ENCODE data around the gene WHRN. TPM values are rescaled to one million over a fixed set of nuclear protein-coding genes. Genes with fewer than 3 reads are reported as not detected.
A peak's percentile ranks its signal among the peaks of the same experiment; 100 is the strongest.

Gene WHRN
- total and polyA plus RNA-seq, 9 of the 15 experiments (the other 6 are each of a cell fraction or from before 2014, with no cell fraction given), result 0.31 to 14.1 (median 3.0) TPM

DNA sequence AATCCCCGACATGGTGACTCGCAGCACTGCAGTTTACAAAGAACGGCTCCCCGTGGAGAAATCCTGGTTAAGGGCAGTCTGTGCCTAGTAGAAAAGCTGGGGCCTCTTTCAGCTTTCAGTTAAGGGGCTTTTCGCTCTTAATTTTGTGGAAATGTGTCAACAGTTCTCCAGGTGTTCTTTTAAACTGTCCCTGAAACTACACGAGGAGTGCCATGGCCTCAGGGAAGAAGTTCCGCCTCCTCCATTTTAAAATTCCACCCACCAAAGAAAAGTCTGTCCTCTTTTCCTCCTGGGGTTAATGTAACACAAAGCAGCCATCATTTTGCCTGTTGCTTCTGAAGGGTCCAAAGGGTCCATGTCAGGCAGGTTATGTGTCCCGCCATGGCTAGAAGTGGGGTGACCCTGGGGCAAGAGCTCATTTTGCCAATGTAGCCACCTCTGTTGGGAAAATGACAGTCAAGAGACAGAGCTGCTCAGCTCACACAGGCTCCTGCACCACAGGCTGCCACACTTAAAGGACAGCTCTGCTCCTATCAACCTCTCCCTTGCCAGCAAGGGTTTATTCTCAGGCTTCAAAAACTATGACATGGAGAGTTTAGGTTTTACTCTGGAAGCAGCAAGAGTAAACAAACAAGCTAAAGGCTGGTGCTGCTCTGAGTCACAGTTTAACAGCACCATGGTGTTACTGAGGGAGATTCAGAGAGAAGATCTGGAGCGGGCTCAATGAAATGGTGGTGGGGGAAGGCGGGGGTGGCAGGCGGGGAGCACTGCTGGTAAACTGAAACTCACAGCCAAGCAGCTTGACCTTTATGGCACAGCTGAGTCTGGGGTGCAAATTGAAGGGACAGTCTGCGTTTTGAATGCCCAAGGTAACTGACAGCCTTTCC, 3.2 kb downstream of the WHRN start (continued):
- TF ChIP-seq, protein P1, sequence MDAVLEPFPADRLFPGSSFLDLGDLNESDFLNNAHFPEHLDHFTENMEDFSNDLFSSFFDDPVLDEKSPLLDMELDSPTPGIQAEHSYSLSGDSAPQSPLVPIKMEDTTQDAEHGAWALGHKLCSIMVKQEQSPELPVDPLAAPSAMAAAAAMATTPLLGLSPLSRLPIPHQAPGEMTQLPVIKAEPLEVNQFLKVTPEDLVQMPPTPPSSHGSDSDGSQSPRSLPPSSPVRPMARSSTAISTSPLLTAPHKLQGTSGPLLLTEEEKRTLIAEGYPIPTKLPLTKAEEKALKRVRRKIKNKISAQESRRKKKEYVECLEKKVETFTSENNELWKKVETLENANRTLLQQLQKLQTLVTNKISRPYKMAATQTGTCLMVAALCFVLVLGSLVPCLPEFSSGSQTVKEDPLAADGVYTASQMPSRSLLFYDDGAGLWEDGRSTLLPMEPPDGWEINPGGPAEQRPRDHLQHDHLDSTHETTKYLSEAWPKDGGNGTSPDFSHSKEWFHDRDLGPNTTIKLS (IDR thresholded peaks at IDR 0.05; ENCODE audit: borderline replicate concordance, low read depth), result 0 out of 2 replicates have a peak, but pooled peaks have one; percentile 19
- TF ChIP-seq, protein P2, sequence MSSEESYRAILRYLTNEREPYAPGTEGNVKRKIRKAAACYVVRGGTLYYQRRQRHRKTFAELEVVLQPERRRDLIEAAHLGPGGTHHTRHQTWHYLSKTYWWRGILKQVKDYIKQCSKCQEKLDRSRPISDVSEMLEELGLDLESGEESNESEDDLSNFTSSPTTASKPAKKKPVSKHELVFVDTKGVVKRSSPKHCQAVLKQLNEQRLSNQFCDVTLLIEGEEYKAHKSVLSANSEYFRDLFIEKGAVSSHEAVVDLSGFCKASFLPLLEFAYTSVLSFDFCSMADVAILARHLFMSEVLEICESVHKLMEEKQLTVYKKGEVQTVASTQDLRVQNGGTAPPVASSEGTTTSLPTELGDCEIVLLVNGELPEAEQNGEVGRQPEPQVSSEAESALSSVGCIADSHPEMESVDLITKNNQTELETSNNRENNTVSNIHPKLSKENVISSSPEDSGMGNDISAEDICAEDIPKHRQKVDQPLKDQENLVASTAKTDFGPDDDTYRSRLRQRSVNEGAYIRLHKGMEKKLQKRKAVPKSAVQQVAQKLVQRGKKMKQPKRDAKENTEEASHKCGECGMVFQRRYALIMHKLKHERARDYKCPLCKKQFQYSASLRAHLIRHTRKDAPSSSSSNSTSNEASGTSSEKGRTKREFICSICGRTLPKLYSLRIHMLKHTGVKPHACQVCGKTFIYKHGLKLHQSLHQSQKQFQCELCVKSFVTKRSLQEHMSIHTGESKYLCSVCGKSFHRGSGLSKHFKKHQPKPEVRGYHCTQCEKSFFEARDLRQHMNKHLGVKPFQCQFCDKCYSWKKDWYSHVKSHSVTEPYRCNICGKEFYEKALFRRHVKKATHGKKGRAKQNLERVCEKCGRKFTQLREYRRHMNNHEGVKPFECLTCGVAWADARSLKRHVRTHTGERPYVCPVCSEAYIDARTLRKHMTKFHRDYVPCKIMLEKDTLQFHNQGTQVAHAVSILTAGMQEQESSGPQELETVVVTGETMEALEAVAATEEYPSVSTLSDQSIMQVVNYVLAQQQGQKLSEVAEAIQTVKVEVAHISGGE (CRISPR knock-in tag; IDR thresholded peaks at IDR 0.05), result peak in 2 of 3 experiments; percentile 25 to 88; a peak in 2 of 6 replicates
- TF ChIP-seq, protein P3, sequence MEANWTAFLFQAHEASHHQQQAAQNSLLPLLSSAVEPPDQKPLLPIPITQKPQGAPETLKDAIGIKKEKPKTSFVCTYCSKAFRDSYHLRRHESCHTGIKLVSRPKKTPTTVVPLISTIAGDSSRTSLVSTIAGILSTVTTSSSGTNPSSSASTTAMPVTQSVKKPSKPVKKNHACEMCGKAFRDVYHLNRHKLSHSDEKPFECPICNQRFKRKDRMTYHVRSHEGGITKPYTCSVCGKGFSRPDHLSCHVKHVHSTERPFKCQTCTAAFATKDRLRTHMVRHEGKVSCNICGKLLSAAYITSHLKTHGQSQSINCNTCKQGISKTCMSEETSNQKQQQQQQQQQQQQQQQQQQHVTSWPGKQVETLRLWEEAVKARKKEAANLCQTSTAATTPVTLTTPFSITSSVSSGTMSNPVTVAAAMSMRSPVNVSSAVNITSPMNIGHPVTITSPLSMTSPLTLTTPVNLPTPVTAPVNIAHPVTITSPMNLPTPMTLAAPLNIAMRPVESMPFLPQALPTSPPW (CRISPR knock-in tag; IDR thresholded peaks at IDR 0.05), result peak; percentile 48
- peak; percentile 80; the same call in 1 of the 2 replicates for TF ChIP-seq NFRKB (IDR thresholded peaks at IDR 0.05; ENCODE audit: low read depth)
- TF ChIP-seq FOSL1 (tag; conservative IDR thresholded peaks at IDR 0.05), result peak; percentile 61
- 0 out of 2 replicates have a peak, but pooled peaks have one; percentile 3 for TF ChIP-seq TEAD4 (IDR thresholded peaks at IDR 0.05; ENCODE audit: low read length)
- no peak for TF ChIP-seq TEAD4 (CRISPR knock-in tag; IDR thresholded peaks at IDR 0.05; ENCODE audit: borderline replicate concordance)
- TF ChIP-seq ZFP1 (CRISPR knock-in tag; IDR thresholded peaks at IDR 0.05), result no peak
- TF ChIP-seq SMARCA4 (IDR thresholded peaks at IDR 0.05), result peak; percentile 28; the same call in 1 of the 2 replicates
- no peak for TF ChIP-seq PRPF4 (IDR thresholded peaks at IDR 0.05; ENCODE audit: insufficient read depth, low read depth, low read length, poor library complexity, severe bottlenecking)

Measured in K562 (cell line).